Measurements from ENCODE around the gene MAP3K12.
"Not testable (repeated sequence)": the region's sequence is repeated elsewhere in the genome, so short reads cannot be mapped to it uniquely, and the experiment has no call there.

The MAP3K12 gene, protein sequence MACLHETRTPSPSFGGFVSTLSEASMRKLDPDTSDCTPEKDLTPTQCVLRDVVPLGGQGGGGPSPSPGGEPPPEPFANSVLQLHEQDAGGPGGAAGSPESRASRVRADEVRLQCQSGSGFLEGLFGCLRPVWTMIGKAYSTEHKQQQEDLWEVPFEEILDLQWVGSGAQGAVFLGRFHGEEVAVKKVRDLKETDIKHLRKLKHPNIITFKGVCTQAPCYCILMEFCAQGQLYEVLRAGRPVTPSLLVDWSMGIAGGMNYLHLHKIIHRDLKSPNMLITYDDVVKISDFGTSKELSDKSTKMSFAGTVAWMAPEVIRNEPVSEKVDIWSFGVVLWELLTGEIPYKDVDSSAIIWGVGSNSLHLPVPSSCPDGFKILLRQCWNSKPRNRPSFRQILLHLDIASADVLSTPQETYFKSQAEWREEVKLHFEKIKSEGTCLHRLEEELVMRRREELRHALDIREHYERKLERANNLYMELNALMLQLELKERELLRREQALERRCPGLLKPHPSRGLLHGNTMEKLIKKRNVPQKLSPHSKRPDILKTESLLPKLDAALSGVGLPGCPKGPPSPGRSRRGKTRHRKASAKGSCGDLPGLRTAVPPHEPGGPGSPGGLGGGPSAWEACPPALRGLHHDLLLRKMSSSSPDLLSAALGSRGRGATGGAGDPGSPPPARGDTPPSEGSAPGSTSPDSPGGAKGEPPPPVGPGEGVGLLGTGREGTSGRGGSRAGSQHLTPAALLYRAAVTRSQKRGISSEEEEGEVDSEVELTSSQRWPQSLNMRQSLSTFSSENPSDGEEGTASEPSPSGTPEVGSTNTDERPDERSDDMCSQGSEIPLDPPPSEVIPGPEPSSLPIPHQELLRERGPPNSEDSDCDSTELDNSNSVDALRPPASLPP

DNA sequence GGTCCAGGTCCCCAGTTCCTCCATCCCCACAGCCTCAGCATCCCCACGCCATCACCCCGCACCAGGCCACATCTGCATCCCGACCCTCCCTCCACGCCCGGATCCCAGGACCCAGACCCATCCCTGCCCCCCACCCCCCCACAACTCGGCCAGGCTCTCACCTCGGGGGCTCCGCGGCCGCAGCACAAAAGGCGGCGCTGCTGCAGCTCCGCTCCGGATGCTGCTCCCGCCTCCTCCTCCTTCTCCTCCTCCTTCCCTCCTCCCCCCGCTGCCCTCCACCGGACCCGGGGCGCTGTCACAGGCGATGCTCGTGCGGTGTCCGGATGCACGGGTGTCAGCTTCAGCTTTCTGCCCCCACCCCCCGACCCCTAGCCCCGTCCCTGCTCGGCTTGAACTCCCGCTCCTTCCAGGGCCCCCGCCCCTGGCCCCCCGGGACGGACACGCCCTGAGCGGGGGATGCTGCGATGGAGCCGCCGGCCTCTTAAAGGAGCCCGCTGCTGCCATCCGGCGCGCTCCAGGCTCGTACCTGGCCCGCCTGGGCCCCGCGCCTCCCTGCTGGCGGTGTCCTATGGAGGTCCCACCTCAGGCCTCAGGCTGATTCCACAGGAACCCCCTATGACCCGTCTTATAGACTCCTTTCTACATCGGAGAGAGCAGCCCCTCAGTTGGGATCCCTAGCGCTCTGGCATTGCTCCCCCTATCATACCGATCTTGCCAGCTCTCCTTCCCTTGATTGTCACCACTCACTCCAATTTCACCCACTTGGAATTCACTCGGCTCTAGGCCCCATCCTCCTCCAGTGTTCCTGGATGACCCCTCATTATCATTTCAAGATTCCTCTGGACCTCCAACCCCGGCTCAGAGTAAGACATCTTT lies at the start of gene MAP3K12:
Gene MAP3K12 (minus strand): TSS at position 193 of the 876 bp plus-strand sequence. CDS start 12,067 bp downstream, outside the sequence.
- TF ChIP-seq, protein P1, sequence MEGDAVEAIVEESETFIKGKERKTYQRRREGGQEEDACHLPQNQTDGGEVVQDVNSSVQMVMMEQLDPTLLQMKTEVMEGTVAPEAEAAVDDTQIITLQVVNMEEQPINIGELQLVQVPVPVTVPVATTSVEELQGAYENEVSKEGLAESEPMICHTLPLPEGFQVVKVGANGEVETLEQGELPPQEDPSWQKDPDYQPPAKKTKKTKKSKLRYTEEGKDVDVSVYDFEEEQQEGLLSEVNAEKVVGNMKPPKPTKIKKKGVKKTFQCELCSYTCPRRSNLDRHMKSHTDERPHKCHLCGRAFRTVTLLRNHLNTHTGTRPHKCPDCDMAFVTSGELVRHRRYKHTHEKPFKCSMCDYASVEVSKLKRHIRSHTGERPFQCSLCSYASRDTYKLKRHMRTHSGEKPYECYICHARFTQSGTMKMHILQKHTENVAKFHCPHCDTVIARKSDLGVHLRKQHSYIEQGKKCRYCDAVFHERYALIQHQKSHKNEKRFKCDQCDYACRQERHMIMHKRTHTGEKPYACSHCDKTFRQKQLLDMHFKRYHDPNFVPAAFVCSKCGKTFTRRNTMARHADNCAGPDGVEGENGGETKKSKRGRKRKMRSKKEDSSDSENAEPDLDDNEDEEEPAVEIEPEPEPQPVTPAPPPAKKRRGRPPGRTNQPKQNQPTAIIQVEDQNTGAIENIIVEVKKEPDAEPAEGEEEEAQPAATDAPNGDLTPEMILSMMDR (IDR thresholded peaks at IDR 0.05; ENCODE audit: low read depth, low read length): peak; percentile 21
- in situ Hi-C loops (cut with HindIII; ENCODE audit: low sequenced_read_pairs): no loop called here
- H3K4me3 ChIP-seq (ENCODE audit: low read depth, low read length): peak within 1 kb of the TSS; percentile 73
- peak; percentile 51 for DNase-seq (ENCODE audit: low read depth, low spot score)

DNA sequence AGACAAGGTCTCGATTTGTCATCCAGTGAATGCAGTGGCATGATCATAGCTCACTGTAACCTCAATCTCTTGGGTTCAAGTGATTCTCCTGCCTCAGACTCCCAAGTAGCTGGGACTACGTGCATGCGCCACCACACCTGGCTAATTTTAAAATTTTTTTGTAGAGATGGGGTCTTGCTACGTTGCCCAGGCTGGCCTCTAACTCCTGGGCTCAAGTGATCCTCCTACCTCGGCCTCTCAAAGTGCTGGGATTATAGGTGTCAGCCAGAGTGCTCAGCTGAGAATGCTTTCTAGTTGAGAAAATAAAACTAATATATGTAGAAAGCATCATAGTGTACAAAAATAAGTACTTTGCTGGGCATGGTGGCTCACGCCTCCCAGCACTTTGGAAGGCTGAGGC lies 49.1 kb upstream of the MAP3K12 start:
- in situ Hi-C loops (cut with HindIII; ENCODE audit: low sequenced_read_pairs); H3K4me3 ChIP-seq (ENCODE audit: low read depth, low read length); DNase-seq (ENCODE audit: low read depth, low spot score): not testable (repeated sequence)

DNA sequence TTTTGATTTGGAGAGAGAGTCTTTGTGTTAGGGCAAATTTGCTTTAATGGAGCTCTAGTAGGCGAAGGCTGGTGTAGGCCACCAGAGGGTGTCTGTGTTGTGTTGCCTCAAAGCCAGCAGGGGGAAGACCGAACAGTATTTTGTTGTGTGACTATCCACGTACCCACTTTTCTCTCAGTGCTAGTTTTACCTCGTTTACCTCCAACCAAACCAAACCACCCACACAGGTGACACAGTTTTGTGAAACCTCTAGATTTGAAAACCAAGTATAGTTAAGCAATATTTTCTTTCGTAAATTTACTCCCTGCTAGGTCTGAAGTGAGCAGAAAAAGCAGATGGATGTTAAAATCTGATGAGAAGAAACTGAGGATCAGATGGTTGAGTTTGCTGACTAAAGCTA lies 44.3 kb upstream of the MAP3K12 start:
- in situ Hi-C loops (cut with HindIII; ENCODE audit: low sequenced_read_pairs): no loop called here
- no peak overlapping the region for H3K4me3 ChIP-seq (ENCODE audit: low read depth, low read length)
- TF ChIP-seq, protein P1 (IDR thresholded peaks at IDR 0.05; ENCODE audit: low read depth, low read length): peak; percentile 97
- peak; percentile 78 for DNase-seq (ENCODE audit: low read depth, low spot score)

DNA sequence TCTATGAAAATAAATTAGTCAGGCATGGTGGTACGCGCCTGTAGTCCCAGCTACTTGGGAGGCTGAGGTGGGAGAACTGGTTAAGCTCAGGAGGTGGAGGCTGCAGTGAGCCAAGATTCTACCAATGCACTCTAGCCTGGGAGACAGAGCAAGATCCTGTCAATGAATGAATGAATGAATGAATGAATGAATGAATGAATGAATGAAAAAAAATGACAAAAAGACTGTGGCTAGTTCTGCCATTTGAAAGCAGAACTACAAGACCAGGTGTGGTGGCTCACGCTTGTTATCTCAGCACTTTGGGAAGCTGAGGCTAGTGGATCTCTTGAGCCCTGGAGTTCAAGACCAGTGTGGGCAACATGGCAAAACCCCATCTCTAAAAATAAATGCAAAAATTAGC lies 40.3 kb upstream of the MAP3K12 start:
- in situ Hi-C loops (cut with HindIII; ENCODE audit: low sequenced_read_pairs): no loop called here
- no peak for DNase-seq (ENCODE audit: low read depth, low spot score)
- H3K4me3 ChIP-seq (ENCODE audit: low read depth, low read length): no peak overlapping the region
- TF ChIP-seq, protein P1 (IDR thresholded peaks at IDR 0.05; ENCODE audit: low read depth, low read length): no peak

DNA sequence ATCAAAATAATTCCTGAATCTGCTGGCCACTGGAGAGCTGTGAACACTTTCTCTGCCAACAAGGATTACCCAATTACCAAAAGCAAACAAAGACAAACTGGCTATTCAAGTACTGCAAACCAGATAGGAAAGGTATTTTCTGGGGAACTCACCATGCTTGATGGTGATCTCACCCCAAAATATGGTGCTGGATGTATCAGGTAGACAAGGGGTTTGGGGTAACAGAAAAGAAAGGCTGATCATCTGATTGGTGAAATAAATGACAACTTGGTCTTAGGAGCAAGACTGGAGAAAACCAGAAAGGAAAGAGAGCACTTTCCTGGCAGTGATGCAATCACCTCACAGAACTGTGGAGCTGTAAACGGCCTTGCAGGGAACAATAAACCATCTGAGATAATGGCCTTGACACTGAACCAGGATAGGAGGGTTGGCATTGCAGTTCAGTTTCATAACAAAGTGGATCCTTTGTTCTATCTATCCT lies 39.0 kb upstream of the MAP3K12 start:
- peak; percentile 56 for DNase-seq (ENCODE audit: low read depth, low spot score)

DNA sequence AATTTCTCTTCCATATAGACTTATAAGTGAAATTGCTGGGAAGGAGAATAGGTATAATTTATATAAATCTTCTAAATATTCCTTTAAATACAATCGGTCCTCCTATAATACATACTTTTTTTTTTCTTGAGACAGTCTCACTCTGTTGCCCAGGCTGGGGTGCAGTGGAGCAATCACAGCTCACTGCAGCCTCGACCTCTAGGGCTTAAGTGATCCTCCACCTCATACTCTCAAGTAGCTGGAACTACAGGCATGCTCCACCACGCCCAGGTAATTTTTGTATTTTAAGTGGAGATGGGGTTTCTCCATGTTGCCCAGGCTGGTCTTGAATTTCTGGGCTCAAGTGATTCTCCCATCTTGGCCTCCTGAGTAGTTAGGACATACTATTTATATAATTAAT lies 37.7 kb upstream of the MAP3K12 start:
- TF ChIP-seq, protein P1 (IDR thresholded peaks at IDR 0.05; ENCODE audit: low read depth, low read length): no peak
- DNase-seq (ENCODE audit: low read depth, low spot score): no peak
- in situ Hi-C loops (cut with HindIII; ENCODE audit: low sequenced_read_pairs): no loop called here
- H3K4me3 ChIP-seq (ENCODE audit: low read depth, low read length): no peak overlapping the region

More for the DNA sequence above, 39.0 kb upstream of the MAP3K12 start:
- H3K4me3 ChIP-seq (ENCODE audit: low read depth, low read length): no peak overlapping the region
- in situ Hi-C loops (cut with HindIII; ENCODE audit: low sequenced_read_pairs): no loop called here
- TF ChIP-seq, protein P1 (IDR thresholded peaks at IDR 0.05; ENCODE audit: low read depth, low read length): no peak
